Activated CD4-positive, alpha-beta T cell treated with anti-CD3 and anti-CD28 coated beads for 24 hours (primary cell): ENCODE measurements around the gene ERGIC1.
"Not testable (repeated sequence)": the region's sequence is repeated elsewhere in the genome, so short reads cannot be mapped to it uniquely, and the experiment has no call there.

Experiments
- DNase-seq, 2 donors: peaks; one replicate each; pipeline ENCODE4 v3.0.0-alpha.2; 2020; ENCODE audit warnings: low read depth in 2 of 2

ERGIC1 gene, protein sequence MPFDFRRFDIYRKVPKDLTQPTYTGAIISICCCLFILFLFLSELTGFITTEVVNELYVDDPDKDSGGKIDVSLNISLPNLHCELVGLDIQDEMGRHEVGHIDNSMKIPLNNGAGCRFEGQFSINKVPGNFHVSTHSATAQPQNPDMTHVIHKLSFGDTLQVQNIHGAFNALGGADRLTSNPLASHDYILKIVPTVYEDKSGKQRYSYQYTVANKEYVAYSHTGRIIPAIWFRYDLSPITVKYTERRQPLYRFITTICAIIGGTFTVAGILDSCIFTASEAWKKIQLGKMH

DNA sequence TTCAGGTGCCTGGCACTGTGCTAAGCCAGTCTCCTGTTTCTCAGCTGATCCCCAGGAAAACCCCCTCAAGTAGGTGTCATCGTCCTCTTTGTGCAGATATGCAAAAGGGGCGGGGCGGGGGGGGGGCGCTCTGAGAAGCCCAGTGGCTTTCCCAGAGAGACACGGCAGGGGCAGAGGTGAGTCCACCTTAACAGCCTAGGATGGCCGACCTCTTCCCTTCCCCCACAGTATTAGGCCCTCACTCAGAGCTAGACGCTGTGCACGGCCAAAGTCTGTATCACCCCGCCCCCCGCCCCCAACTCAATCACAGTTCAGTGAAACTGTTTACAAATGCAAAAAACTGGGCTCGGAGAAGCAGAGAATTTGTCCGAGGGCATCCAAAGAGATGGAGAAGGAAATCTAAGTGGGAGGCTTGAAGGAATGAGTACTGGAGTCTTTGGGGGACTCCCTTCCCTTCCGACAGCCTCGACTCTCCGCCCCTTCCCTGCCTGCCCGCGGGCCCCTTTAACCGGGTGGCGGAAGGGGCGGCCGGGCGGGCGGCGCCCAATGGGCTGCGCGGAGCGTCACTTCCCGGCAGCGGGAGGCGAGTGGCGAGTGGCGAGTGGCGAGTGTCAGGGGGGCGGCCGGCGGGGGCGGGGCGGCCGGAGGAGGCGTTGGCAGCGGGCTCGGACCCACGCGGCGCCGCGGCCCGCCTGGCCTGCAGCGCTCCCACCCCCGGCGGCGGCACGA lies at the start of gene ERGIC1:
ERGIC1 (plus strand) TSS at position 566 of the 729 bp plus-strand sequence; CDS start at position 729, 163 bp downstream.
- DNase-seq, result peak; percentile 37 to 61

DNA sequence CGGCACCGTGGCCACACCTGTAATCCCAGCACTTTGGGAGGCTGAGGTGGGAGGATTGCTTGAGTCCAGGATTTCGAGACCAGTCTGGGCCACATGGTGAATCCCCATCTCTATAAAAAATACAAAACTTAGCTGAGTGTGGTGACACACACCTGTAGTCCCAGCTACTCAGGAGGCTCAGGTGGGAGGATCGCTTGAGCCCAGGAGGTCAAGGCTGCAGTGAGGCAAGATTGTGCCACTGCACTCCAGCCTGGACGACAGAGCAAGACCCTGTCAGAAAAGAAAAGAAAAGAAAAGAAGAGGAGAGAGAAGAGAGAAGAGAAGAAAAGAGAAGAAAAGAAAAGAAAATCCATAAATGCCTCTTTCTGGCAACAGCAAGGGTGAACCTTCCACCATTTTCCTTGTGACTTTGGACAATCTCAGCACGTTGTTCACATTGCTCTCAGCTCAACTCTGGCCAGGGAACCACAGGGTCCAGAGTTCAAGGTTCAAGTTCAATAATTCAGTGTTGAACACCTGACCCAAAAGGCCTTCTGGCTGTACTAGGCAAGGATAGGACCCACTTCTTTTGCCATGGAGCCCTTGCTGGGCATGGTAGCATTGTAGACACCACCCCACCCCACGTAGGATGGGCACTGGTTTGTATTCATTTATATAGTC lies 48.5 kb upstream of the ERGIC1 start:
- no peak for DNase-seq

DNA sequence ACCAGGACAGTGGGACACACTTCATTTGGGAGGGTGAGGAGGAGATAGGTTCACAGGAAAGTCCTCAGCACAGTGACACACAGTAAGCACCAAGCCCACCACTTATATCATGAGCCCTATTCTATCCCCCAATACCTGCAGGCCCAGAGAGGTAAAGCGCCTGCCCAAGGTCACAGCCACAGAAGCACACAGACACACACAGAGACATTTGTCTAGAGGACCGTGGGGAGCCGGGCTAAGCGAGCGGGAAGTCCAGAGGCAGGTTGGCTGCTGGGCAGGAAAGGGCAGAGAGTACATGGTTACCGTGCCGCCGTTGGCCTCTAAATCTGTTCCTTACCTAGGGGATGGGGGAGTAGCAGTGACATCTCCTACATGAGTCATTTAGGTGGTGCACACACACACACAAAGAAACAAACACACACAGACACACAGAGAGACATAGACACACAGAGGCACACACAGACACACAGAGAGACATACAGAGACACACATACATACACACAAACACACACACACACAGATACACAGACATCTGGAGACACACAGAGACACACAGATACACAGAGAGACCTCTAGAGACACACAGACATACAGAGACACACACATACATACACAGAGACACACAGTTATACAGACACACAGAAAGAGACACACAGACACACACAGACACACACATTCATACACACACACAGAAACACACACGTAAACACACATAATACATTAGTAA lies 47.2 kb upstream of the ERGIC1 start:
- DNase-seq, result no peak

DNA sequence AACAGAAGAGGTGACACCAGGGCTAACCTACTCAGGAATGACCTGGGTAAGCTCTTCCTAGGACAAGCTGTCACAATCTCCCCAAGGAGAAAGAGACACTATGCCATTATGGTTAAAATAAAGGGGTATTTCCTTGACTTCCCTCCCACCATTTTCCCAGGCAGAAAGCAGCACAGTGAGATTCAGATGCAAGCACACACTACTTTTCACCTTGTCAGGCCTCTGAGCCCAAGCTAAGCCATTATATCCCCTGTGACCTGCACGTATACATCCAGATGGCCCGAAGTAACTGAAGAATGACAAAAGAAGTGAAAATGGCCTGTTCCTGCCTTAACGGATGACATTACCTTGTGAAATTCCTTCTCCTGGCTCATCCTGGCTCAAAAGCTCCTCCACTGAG lies 46.5 kb upstream of the ERGIC1 start:
- not testable (repeated sequence) for DNase-seq

DNA sequence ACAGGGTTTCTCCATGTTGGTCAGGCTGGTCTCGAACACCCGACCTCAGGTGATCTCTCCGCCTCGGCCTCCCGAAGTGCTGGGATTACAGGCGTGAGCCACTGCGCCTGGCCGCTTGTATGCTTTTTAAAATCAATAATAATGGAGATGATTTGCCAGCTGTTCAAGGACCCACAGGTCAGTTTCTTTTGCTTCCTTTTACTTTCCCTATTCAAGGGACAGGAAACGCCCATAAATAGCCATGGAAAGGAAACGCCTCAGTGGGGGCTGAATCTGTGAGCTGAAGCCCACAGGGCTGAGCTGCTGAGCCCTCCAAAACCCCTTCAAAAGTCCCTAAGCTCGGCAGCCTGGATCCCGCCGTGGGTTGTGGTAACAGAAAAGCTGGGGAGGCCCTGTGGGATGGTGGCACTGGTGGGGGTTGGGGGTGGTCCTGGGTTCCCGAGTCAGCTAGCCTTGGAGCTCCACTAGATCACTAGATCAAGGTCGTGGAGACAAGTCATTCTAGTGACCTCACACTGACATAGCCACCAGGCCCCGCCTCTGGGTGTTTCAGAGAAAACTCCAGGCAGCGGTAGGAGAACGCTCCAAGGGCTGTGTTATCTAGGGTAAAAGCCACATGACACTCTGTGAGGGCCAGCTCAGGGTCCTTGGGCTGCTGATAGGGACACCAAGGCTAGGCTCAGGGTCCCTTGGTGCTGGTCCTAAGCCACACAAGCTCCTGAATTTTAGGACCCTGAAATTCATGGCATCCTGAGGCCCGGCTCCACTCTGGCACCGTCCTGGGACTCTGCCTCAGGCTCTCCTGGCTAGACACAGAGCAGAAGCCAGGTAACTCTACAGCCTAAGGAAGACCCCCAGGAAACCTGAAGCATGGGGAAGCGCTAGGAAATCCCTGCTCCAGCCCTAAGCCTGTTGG lies 45.0 kb upstream of the ERGIC1 start:
- no peak for DNase-seq

DNA sequence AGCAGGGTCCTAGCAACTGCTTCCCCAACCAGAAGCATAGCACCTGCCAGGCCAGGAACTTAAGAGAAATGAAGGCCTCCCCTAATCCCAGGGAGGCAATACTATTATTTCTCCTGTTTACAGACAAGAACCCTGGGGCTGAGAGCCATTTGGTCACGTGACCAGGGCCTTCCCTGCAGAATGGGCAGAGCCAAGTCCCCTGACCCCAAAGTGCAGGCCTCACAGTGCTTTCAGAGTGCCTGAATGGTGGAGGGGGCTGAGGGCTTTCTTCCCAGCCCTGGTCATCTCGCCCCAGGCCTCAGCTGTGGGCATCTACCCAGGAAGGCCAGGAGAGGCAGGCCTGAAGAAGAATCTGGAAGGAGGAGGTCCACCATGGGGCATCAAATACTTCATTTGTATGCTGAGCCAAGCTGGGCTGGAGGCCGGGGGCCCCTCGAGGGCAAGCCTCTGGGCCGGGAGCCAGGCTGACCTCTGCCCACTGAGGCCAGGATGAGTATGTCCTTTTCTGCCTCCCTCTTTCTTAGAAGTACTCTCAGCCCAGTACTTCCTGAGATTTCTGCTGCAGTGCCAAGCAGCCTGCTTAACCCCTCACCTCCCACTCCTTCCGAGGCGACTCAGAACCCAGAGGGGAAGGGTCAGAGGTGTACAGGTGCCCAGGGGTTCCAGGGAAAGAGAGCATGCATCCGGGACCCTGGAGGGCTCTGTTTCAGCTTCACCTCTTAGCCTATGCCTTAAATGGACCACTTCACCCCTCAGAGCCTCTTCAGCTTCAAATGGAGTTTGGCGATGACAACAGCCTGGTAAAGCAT lies 44.2 kb upstream of the ERGIC1 start:
- DNase-seq, result no peak

DNA sequence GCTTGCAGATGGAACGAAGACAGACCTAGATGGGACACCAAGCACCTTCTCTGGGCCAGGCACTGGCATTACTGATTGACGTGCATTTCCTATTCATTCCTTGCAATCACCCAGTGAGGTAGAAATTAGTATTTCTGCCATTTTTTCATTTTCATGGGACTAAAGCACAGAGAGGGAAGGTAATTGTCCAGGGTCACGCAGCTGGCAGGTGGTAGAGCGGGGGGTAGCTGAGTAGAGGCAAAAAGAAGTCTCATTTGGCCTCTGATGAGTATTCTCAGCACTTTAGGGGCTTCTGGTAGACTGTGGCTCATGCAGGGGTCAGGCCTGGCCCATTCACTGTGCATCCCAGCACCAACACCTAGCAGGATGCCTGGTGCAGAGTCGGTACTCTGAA lies 43.6 kb upstream of the ERGIC1 start:
- no peak for DNase-seq

DNA sequence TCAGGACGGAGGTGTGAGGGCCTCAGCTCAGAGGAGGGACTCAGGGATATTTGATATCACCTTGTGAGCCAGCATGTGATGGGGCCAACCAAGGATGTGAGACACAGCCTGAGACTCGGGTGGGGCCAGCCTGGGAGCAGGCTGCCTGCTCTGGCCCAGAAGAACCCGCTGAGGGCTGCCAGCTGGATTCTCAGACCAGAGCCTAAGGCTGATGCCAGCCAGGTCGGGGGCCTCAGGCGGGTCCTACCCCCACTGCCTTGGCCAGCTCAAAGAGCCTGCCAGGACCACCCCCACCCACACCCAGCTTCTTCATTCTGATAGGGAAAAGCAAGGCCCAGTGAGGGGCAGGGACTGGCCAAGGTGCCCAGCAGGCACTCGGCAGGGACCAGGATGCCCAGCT lies 42.8 kb upstream of the ERGIC1 start:
- no peak for DNase-seq

DNA sequence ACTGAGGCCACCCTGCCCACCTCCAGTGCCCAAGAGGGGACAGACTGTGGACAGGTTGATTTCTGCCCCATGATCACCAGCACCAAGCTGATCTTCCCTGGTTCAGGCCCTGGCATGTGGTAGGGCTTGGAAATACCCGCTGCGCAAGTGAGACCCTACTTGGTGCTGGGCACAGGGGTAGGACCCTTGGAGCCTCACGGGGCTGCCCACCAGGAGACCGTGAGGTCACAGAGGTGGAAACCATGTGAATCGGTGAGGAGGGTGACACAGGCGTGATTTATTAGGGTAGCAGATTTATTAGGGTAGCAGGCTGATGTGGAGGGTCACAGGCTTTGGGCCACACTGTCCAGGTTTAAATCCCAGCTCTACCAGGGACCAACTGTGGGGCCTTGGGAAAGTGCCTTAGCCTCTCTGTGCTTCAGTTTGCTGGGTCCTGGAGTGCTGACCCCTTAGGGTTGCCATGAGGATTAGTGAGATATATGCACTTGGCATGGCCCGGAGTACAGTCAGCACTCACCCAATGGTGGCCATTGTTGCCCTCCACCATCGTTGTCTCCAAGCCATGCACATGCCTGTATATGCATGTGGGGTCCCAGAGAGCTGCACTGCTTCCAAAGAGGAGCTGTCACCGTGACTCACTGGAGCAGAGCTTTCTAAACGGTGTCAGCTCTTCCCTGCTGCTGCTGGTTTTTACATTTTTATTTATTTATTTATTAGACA lies 42.2 kb upstream of the ERGIC1 start:
- no peak for DNase-seq

DNA sequence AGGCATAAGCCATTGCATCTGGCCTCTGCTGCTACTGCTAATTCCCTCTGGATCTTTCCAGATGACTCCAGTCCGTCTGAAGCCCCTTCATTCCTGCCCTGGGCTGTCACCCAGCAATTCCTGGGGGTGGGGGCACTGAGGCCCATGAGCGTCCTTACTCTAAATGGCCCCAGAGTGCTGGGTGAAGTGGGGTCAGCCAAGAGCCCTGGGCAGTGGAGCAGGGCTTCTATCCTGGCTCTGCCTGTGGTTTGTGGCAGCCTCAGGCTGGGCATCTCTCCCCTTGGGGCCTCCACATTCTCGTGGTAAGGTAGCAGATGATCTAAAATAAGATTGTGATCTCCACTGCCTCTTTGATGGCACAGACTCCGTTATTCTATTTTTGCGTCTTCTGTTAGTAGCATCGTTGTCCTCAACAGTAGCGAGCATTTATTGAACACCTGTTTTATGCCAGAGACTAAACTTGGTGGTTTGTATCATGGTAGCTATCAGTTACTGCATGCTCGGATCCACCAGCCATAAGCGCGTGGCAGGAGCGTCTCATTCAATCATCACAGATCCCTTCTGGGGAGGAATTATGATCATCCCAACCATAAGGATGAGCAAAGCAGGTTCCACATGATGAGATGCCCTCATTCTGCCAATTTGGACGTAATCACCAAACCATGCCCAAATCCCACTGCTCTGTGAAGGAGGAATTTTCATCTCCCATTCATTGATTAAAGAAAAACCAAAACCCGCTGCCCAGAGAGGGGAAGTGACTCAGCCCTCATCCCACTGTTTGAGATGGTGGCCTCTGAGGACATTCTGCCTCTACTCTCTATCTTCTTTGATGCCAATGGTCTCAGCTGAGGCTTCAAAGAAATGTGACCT lies 41.1 kb upstream of the ERGIC1 start:
- DNase-seq, result no peak

DNA sequence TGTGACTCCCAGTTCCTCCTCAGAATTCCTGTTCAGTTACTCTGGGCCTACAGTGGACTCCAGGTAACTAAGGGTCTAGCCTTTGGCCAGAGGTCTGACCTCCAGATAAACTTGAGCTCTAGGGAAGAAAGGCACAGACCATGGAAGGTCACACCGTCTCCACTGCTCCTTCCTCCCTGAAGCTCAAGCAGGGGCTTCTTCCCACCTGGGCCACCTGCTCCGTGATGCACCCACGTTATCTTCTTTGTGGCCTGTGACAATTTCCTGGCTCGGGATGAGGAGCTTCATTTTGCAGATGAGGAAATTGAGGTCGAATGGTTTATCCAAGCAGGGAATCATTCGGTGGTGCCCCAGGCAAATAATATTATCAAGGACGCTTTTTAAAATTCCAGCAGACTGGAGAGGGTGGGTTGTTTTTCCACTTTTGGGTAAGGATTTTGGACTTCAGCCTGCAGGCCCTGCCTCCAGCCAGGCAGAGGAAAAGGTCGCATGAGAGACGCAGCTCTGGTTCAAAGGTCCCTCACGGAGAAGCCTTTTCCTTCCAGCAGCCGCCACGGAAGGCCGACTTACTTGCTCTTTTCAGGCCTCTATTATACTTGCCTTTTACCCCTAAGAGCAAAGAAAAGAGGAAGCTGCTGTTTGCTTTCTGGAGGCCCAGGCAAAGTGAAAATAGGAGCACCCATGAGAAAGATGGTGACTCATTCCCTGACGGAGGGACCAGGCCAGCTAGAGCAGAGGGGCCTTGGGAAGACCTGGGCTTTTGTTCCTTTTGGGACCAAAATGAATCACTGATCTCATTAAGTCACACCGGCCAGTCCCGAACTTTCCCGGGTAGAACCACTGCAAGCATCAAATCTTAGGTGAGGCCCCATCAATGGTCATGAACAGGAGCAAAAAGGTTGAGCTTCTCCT lies 40.2 kb upstream of the ERGIC1 start:
- DNase-seq, result no peak

DNA sequence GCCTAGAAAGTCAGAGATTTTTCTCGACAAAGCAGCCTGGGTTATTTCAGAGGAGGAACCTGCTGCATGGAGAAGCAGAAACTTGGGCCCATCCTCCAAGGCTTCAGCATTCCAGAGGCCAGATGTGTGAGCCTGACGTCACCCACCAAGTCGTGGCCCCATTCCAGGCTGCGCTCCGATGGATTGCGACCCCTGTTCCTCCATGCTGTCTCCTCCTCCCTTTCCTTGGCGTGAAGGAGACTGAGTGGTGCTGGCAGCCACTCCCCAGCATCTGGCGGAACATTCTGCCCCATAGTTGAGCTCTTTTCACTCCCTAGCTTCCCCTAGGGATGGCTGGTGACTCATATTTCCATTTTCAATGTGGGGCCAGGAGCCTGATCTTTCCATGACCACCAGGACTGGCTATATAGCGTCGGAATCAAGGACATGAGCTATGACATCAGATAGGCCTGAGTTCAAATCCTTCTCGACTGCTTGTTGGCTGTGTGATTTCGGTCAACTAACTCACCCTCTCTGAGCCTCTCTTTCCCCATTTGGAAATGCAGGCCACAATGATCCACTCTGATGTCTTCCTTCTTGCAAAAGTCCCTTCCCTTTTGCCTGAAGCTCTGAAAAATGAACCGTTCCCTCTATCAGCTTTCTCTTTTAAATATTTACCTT lies 38.6 kb upstream of the ERGIC1 start:
- DNase-seq, result no peak

DNA sequence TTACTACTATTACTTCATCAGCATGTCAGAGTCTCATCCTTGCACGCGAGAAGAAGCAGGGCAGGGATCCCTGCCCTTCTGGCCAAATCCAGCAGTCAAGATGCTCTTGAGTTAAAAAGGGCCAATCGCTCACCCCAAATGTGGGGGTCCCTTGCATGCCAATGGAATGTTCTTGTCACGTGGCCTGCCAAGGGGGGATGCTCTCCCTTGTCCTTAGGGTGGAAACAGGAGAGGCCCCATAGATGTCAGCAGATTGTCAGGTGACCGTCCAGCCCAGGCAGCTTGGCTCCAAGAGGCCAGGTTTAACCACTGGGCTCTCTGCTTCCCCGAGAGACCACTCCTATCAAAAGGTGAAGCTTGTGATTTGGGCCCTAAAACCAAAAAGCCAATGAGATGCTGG lies 37.7 kb upstream of the ERGIC1 start:
- DNase-seq, result no peak

DNA sequence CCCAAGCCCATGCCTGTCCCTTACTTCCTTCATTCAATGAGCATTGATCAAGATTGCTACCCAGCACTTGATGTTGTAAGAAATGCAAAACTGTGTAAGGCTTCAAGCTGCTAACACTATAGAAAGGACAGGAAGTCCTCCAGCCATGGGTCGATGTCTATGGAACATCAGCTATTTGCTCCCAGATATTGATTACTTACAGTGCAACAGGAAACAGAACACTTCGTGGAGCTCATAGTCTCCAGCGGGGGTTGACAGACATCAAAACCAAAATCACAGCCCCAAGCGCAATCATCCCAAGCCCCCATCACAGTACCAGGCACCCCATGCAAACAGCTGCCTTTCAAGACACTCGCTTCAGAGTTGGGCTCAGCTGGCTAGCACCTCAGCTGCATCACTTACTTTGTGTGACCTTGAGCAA lies 36.3 kb upstream of the ERGIC1 start:
- no peak for DNase-seq

DNA sequence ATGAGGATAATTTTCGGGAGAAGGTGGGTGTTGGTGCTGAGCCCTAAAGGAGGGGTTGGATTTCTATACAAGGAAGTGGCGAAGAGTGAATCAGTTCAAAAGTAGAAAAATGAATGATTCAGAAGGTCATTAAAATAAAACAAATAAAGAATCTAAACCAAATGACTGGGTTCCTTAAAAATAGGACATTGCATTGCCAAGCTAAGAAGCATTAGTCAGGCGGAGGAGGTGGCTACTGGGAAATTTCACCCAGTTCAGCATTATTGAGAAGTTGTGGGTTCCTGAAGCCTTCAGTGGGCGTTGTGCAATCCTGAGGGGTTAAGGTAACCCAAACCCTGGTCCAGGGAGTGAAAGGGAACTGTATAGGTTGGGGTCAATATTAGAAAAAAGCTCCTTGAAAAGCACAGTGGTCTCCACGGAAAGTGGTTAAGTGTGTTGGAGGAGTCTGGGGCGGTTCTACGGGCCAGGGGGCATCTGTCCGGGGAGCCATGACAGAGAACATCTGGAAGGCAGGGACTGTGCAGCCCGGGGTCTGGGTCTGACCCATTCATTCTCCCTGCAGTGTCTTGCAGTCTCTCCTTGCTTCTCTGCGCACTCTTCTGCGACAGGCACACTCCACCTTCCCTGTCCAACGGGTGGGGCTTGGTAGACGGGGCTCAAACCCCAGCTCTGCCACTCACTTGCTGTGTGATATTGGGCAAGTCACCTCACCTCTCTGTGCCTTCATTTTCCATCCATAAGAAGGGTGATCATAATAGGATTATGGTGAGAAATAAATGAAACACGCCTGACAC lies 35.4 kb upstream of the ERGIC1 start:
- no peak for DNase-seq

DNA sequence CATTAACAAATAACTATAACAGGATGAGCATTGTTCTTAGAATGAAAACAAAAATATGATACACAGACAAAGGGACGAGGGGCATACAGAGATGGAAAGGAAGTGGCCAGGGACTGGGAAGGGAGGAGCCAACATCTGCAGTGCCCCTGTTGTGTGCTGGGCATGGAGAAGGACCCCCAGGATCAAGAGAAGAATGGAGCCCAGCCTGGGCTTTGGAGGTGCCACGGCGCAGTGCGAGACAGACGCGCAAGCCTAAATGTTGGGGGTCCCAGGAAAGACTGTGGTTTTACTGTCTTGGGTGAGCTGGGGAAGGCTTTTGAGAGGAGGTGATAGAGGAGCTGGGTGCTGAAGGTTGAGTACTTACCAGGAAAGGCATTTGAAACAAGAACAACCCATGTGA lies 34.6 kb upstream of the ERGIC1 start:
- no peak for DNase-seq
